Activated CD4-positive, alpha-beta T cell treated with anti-CD3 and anti-CD28 coated beads for 24 hours (primary cell): ENCODE data around the gene GAL.
"Not testable (repeated sequence)": the region's sequence is repeated elsewhere in the genome, so short reads cannot be mapped to it uniquely, and the experiment has no call there.

Source experiments
- DNase-seq, 2 donors: peaks; one replicate each; pipeline ENCODE4 v3.0.0-alpha.2; 2020; ENCODE audit warnings: low read depth in 2 of 2

The GAL gene, protein sequence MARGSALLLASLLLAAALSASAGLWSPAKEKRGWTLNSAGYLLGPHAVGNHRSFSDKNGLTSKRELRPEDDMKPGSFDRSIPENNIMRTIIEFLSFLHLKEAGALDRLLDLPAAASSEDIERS

DNA sequence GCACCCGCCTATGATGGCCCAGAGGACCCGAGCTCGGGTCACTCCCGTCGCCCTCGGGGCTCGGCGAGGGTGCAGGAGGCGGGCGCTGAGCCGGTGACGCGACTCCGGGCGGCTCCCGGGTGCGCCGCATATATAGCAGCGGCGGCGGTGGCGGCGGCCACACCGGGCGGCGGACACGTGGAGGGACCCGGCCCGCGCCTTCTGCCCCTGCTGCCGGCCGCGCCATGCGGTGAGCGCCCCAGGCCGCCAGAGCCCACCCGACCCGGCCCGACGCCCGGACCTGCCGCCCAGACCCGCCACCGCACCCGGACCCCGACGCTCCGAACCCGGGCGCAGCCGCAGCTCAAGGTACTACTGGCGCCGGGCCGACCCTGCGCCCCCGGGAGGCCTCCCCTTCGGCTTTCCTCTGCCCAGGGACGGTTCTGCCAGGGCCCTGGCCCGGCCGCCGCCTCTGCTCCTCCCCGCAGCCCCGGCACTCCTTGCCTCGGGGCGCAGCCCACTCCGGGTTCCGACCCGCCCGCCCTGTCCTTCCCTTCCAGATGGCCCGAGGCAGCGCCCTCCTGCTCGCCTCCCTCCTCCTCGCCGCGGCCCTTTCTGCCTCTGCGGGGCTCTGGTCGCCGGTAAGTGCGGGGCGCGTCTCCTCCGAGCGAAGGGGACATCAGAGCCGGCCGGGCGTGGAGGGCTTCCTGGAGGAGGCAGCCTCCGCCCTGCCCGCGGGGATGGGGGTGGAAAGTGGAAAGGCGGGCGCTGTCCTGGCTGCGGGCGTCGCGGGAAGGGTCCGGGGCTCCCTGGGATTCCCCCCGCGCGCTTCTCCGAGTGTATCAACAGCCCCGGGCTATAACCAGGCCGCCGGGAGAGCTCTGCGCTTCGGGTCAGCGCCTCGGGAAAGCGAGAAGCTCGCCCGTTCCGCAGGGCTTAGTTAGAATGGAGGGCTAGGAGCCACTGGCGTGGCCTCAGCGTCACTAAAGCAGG lies at the start of gene GAL:
Gene GAL (plus strand): TSS at position 160 of the 972 bp plus-strand sequence. CDS start 380 bp downstream, at position 540.
- DNase-seq, result peak in 1 of 2 donors; percentile 14

DNA sequence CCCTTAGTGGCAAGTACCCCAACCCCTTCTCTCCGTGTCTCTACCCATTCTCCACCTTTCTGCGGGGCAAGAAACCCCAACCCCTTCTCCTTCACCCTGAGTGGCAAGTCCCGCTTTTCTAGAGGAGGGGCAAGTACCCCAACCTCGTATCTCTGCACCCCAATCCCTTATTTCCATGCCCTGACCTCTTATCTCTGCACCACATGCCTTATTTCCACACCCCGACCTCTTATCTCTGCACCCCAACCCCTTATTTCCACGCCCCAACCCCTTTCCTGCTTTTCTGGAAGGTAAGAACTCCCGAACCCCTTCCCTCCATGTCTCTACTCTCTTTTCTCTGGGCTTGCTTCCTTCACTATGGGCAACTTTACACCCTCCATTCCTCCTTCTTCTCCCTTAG lies 49.7 kb upstream of the GAL start:
- DNase-seq, result not testable (repeated sequence)

DNA sequence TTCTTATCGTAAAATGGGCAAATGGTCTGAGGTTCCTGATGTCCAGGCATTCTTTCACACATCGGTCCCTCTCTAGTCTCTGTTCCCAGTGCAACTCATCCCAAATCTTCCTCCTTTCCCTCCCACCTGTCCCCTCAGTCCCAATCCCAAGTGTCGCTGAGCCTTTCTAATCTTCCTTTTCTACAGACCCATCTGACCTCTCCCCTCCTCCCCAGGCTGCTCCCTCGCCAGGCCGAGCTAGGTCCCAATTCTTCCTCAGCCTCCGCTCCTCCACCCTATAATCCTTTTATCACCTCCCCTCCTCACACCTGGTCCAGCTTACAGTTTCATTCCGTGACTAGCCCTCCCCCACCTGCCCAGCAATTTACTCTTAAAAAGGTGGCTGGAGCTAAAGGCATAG lies 49.2 kb upstream of the GAL start:
- DNase-seq, result not testable (repeated sequence)

DNA sequence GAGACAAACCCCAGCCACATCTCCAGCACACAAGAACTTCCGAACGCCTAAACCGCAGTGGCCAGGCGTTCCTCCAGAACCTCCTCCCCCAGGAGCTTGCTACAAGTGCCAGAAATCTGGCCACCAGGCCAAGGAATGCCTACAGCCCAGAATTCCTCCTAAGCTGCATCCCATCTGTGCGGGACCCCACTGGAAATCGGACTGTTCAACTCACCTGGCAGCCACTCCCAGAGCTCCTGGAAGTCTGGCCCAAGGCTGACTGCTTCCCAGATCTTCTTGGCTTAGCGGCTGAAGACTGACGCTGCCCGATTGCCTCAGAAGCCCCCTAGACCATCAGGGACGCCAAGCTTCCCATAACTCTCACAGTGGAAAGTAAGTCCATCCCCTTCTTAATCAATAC lies 48.5 kb upstream of the GAL start:
- not testable (repeated sequence) for DNase-seq

DNA sequence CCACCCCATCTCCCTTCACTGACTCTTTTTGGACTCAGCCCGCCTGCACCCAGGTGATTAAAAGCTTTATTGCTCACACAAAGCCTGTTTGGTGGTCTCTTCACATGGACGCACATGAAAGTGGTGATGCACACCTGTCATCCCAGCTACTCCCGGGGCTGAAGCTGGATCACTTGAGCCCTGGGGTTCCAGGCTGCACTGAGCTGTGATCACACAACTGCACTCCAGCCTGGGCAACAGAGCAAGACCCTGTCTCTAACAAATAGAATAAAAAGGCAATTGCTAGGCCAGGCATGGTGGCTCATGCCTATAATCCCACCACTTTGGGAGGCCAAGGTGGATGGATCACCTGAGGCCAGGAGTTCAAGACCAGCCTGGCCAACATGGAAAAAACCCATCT lies 45.0 kb upstream of the GAL start:
- DNase-seq, result not testable (repeated sequence)

DNA sequence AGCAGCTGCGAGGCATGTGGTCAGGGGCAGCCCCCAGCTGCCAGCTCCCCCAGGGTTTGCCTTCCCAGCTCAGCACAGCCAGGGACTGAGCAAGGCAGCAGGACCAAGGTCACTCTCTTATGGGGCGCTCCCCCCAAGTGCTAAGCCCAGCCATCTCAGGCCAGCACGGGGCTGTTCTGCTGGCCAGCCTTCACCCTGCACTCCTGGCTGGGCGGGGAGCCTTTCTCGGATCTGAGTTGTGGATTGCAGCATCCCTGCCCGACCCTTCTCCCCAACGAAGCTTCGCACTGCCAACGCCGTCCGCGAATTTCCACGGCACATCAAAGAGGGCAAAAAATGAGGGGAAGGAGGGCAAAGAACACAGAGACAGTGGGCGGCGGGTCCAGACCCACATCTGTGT lies 42.5 kb upstream of the GAL start:
- no peak for DNase-seq

DNA sequence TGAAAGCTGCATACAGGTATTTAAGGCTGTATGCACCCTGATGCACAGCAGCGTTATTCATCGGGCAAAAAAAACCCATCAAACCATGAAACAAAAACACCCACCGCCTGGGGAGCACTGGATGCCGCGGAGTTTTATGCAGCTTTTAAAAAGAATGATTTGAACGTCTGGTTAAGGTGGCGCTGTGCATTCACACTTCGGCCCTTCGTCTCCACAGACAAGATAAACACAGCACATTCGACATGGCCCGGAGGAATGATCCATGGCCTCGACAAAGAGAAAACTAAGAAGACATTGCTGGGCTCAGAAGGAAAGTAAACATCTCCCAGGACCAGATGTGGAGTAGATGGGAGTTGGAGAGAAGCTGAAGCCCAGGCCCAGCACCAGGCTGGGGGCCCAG lies 40.8 kb upstream of the GAL start:
- DNase-seq, result no peak

DNA sequence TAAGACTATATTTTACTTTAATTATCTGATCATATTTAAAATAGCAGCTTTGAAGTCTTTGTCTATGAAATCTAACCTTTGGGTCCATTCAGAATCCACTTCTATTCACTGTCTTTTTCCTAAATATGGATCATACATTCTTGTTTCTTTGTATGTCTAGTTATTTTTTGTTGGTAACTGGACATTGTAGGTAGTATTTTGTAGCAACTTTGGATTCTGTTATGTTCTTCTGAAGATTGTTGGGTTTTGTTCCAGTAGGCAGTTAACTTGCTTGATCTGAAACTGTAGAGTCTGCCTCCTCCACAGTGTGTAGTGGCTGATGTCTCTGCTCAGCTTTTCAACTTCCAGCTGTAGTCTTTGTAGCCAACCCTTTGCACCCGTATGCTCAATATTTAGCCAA lies 37.5 kb upstream of the GAL start:
- no peak for DNase-seq

DNA sequence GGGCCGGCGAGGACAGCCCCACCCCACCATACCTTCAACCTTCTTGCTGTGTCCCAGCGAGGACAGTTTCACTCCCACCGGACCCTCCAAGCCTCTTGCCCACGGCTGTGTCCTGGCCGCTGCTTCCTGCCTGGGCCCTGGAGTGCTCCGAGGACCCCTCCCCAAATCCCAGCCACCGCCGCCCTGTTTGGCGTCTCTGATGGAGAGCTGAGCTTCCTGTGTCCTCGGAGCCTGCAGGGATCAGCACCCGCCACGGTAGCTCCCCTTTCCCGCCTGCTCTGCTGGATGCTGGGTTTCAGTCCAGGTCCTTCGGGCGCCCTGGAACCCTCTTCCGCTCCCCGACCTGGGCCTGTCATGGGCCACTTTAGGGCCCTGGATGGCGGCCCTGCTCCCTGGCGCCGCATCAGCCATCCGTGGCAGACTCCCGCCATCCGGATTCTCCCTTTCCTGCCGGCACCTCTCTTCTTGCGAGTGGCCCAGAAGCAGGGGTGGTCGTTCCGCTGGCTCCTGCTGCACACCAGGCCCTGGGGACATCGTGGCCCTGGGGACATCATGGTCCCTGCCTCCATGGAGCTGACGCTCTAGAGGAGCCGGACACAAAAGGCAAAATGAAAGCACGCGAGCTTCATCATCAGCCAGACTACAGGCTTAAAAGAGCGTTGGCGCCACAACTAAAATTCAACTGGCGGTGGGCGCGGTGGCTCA lies 34.3 kb upstream of the GAL start:
- no peak for DNase-seq

DNA sequence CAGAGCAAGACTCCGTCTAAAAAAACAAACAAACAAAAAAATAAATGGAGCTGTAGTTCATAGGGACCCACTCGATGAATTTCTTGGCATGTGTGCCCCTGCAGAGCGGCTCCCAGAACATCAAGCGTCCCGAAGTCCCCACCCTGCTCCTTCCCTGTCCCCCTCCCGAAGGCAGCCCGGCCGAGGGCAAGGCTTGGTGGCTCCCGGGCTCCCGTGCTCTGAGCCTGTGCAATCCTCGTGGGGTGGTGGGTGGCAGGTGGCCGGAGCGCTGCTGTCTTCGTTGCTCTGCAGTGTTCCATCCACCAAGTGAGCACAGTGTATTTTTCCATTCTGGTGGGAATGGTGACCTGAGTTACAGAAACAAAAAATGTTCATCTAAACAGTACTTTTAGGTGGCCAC lies 33.5 kb upstream of the GAL start:
- no peak for DNase-seq

DNA sequence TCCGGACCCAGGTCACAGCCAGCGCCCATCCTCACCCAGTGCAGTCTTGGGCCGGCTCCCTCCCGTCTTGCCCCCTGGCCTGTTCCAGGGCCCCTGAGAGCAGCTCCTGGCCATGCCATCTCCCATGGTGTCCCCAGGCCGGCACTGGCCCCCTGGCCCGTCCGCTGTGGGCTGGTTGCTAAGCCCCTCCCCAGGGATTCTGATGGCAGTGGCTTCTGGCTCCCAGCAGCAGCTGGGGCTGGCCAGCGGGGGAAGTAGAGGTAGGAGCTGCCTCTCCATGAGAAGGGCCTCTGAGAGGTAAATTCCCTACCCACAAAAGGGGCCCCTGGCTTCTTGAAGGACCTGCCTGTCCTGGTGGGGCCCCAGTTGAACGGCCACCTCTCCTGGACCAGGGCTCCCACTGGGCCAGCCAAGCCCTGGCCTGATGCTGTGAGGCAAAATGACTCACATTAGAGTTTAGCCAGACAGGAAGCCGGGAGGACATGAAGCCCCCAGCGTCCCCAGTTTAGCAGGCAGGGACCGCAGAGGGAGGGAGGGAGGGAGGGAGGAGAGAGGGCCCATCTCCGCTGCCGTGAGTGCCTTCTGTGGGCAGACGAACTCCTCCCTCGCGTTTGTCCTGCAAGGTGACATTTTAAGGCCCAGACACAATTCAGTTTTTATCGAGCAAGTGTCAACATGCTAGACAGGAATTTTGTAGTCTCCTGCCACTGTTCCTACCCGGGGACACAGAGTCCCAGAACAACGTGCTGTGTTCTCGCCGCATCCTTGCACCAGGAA lies 32.9 kb upstream of the GAL start:
- DNase-seq, result no peak

DNA sequence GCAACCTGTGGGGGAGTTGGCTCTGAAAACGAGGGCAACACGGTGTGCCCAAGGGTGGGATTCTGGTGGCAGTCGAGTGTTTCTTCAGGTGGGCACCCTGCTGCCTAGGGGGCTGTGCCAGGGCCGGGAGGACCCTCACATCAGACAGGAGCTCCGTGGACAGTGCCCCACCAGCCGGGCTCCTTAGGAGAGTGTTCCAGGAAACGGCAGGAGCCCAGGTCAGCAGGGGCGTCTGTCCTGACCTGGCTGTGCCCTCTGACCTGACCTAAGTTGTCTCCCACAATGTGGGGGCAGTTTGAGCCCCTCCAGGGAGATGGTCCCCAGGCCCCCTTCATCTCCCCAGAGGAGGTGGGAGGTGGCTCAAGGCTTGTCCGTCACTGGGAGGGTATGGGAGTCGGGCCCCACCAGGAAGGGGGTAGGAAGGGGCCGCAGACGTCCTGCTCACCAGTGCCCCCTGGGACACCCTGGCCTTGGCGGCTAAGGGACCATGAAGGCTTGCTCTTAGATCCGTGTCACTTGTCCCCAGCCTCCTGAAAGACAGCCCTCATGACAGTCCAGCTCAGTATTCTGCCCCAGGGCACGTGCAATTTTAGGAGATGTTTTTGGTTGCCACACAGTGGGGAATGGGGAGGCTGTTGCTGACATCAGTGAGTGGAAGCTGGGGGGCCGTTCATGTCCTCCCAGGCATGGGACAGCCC lies 32.2 kb upstream of the GAL start:
- no peak for DNase-seq

DNA sequence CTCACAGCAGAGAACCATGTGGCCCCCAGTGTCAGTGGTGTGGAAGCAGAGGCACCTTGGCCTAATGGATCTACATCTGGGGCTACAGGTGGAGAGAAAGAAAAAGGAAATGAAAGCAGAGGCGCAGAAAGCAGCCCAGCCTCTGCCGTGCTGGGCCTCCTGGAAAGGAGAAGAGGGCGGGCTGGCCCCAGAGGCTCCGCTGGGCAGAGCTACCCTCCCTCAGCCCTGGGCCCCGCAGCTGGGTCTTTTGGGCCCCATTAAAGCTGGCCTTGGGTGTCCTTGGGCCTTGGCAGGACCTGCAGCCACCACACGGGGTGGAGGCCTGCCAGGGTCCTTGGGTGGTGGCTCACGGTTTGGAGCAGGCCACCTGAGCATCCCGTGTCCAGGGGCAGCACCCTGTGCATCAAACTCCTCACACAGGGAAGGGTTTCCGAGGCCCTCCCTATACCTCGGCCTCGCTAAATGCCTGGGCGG lies 31.6 kb upstream of the GAL start:
- no peak for DNase-seq

DNA sequence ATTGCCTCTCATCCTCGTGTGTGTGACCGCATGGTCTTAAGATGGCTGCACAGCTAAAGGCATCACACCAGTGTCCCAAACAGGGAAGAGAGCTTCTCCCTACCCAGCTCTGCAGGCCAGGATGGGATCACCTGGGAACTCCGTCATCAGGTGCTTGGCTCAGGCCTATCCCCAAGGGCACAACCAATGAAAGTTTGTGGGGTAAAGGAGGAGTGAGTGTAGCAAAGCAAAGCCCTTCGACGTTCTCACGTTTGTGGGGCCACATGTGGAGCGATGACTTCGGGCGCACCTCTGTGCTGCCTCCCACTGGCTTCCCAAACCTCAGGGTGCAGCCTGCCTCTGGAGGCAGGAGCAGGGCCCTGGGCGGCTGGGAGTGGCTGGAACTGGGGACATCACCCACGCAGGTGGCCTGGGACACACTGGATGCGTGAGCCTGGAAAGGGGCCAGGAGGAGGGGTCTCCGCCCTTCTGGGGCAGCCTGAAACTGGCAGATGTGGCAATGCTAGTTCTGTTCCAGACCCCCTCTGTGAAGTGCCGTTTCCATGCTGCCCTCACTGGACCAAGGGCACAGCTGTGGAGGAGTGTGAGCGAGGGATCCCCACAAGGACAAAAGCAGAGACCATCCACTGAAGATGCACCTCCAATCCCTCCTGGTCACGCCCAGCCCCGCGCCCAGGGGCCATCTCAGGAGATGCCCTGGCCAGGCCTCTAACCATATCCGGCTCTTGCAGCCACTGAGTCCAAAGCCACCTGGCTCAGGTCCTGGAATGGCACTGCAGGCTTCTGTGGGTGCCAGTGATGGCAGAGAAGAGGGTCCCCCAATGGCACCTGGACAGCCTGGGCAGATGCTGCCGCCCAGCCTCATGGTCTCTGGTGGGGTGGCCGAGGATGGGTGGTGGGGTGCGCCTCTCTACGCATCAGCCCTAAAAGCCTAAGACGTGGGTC lies 30.6 kb upstream of the GAL start:
- DNase-seq, result no peak

DNA sequence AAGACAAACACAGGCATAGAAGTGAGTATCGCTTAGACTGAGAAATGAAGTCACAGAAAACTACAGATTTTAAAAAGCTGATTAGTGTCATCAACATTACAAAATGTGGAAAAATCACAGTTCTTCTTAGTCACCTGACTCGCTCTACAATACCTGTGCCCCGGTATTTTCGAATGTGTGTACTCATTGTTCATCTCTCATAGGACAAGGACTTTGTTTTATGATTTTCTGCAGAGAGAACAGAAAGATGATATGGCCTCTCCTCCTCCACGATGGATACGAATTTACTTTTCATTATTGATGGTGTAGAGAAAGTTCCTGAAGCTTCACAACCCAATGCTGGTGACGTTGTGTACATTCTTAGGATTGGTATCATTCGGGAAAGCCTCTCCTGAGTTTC lies 29.4 kb upstream of the GAL start:
- DNase-seq, result no peak

DNA sequence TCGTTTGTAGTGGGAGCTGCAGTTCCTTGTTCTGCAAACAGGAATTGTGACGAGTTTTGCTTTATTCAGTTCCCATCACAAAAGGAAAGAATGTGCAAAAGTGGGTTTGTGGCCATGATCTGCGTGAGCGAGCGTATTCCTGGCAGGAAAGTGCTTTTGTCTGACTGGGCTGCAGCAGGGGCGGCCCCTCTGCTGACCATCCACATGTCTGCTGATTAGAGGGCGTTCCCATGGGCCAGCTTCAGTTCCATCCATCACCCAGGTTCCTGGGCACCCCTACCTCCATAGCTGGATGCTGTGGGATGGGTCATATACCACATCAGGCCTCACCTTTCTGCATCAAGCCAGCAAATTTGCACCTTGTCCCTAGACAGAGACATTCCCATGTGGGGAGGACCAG lies 28.9 kb upstream of the GAL start:
- DNase-seq, result no peak

DNA sequence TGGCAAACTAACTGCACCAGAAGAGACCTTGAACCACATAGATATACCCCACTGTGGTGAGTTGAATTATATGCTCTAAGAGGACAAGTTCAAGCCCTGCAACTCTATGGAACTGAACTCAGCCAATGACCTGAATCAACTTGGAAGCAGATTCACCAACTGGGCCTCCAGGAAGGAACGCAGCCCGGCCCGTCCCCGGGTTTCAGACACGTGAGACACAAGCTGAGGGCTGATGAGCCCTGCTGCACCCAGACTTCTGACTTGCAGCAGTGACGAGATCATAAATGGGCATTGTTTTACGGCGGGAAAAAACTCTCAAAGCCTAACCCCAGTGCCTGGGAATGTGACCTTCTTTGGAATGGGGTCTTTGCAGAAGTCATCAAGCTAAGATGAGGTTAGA lies 28.5 kb upstream of the GAL start:
- no peak for DNase-seq

DNA sequence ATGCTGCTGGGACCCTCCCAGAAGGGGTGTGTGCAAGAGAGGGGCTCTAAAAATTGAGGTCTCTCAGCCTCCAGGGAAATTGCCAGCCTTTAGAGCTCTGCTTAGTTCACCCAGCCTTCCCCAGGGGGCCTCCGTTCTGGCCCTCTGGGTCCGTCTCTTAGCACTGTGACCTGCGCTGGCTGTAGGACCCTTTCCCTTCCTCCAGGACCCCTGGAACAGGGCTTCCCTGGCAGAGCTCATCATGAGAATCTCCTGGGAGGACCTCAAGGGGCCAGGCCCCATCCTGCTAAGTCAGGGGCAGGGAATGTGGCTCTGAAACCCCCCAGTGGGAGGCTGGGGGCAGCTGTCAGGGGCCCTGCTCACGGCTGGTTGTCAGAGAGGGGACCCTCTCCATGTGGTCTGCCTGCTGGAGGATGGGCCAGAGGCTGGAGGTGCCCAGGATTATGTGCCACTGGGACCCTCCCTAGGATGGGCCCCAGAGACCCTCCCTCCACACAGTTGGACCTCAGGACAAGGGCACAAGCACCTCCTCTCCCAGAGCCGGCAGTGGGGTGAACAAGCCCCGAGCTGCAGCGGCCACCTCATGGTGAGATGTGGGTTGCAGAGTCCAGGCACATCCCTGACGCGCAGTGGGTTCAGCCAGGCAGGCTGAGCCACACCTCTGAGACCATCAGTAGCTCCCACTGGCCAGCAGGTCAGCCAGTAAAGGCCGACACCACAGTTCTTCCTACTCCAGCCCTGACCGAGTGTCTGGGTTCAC lies 27.1 kb upstream of the GAL start:
- no peak for DNase-seq

DNA sequence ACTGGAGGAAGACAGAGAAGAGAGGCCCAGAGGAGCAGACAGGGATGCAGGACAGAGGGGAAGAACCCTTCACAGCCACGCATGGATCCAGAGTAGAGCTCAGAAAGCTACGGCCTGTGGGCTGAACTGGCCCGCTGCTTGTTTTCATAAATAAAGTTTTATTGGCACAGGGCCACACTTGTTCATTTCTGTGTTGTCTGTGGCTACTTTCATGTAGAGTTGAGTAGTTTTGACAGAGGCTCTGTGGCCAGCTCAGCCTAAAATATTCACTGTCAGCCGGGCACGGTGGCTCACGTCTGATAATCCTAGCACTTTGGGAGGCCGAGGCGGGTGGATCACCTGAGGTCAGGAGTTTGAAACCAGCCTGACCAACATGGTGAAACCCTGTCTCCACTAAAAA lies 26.2 kb upstream of the GAL start:
- no peak for DNase-seq
